NOMO-1 (cell line): ENCODE data around the gene GUCY1A2.

ENCODE experiments used
- DNase-seq, 2 experiments: peaks; one replicate each; lab custom pipeline; 2025; ENCODE audit not compliant: unreplicated experiment in 2 of 2; lab: John Stamatoyannopoulos, UW

The GUCY1A2 gene

DNA sequence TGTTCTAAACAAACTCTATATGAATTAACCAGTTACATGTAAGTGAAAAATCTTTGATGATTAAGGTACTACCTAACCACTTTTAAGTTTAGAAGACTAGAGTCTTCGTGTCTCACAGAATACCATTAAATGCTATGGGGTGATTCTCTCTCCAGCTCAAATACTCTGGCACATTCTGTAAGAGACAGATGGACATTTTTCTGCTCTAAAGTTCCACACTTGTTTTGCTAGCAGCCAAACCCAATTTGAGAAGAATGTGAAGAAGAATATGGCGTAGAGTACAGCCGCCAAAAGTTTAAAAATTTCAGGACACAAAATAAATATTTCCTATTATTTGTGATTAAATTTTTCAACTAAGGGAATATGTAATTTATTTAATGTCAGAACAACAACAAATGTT is 339.1 kb downstream of the GUCY1A2 start:
- no peak for DNase-seq

DNA sequence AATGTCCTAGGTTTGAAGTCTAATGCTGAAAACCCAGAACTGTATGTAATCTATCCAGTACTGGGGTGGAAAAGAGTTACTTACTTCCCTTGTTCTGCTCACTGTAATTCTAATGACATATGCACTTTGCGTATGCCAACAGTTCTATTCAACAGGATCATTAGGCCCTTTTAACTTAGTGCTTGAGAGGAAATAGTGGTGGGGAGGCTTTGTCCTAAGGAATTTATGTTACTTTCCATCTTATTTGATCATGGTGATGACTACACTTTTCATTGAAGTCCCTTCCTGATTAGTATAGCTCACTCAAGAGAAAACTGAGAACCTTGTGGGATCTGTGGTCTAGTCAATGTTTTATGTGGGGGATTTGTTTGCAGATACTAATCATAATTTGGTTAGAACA is 348.2 kb downstream of the GUCY1A2 start:
- no peak for DNase-seq

DNA sequence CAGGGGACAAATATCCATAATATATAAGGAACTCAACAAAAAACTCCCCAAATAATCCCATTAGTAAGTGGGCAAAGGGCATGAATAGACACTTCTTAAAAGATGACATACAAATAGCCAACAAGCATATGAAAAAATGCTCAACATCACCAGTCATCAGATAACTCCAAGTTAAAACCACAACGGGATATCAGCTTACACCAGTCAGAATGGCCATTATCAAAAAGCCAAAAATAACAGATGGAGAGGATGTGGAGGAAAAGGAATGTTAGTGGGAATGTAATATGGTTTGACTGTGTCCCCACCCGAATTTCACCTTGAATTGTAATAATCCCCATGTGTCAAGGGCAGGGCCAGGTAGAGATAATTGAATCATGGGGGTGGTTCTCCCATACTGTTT is 350.1 kb downstream of the GUCY1A2 start:
- no peak for DNase-seq

DNA sequence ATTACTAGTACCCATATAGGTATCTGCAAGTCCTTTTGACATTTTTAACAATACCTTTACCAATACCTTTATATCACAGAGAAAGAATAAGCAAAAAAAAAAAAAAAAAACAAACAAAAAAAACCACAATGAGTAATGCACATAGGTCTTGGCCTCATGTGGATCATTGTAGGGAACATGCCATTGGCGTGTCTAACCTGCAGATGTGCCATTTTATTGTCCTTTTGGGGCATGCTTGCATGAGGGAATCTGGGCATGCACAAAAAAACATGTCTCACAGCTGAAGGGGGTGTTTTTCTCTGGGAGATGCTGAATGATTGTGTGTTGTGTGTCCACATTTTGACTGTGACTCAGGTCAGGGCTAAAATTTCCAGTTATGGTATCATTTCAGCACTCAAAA is 361.6 kb downstream of the GUCY1A2 start:
- no peak for DNase-seq

DNA sequence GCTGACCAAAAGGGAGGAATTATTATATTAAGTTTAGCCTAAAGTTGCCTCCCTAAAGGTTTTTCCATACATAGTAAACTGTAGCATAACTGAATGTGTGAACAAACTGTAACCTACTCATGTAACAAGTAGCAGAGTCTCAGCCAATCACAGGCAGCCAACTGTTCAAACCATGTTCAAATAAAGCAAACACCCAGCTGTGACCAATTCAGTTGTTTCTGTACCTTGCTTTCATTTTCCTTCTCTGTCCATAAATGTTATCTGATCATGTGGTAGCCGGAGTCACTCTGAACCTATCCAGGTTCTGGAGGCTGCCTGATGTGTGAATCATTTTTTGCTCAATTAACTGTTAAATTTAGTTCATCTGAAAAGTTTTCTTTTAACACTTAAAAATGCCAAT is 373.5 kb downstream of the GUCY1A2 start:
- no peak for DNase-seq

DNA sequence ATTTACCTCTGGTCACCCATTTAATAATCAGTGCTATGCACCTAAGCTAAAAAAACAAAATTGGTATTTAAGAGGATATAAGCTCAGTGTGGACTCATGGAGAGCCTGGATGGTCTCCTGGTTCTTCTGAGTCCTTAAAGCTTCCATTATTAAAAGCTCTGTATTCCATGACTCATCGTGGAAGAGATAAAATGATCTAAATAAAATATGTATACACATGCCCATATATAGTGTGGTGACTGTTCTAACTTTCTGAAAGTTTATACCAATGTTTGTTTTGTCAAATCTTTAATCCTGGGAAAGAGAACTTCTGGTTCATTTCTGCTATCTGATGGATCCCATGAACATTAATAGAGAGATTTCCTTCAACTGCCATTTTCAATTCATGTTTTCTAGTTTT is 375.9 kb downstream of the GUCY1A2 start:
- no peak for DNase-seq

DNA sequence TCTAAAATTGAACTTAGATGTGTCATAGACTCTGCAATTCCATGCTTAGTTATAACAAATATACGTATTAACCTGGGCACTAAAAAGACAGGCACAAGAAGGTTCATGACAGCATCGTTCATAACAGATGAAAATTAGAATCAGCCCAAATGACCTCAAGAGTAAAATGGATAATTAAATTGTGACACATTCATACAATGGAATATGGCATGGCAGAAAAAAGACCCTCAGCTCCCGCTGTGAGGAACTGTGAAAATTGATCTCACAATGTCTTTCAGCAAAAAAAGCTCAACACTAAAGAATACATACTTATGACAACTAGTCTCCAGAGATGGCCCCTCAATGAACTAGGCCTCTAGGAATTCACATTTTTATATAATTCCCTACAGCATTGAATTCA is 386.0 kb downstream of the GUCY1A2 start:
- no peak for DNase-seq

DNA sequence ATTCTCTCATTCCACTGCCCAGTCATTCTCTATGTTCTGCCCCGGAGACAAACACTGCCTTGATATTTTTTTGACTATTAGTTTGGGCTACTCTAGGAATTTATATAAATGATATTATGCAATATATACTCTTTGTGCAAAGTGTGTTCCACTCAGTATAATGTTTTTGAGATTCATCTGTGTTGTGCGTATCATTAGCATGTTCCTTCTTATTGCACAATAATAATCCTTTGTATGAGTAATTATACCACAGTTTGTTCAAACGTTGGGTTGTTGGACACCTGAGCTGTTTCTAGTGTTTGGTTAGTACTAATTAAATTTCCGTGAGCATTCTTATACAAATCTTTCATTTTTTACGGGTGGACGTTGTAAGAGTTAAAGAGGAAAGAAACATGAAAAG is 390.6 kb downstream of the GUCY1A2 start:
- no peak for DNase-seq

DNA sequence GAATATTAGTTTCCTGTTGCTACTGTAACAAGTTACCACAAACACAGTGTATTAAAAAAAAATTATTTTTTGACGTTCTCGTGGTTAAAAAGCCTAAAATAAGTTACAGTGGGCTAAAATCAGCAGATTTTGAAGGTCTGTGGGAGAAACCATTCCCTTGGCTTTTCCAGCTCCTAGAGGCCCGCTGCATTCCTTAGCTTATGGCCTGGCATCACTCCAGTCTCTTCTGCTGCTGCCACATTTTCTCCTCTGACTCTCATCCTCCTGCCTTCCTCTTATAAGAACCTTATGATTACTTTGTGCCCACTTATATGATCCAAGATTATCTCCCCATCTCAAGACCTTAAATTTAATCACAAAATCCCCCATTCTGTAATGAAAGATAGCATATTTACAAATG is 392.7 kb downstream of the GUCY1A2 start:
- no peak for DNase-seq

DNA sequence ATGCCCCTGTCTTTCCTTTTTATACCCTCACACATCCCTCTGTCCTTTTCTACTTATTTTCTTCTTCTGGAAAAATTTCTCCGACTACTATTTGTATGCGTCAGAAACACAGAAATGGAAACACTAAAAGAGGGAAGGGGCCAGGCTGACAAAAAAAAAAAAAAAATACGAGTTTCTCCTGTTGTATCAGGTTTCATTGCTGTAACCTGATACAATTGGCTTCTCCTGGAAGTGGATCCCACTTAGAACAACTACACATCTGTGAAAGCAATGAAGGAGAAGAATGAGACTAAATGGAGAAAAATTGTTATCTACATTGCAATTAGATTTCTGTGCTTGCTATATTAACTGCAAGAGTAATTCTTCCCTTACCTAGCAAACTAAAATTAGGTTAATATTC is 393.9 kb downstream of the GUCY1A2 start:
- DNase-seq = no peak
